Measurements from ENCODE around the gene DOC2B. TPM values are rescaled to one million over a fixed set of nuclear protein-coding genes. Genes with fewer than 3 reads are reported as not detected.
"Not testable (repeated sequence)": the region's sequence is repeated elsewhere in the genome, so short reads cannot be mapped to it uniquely, and the experiment has no call there.

The DOC2B gene
- total RNA-seq, 1 experiment from 2014 or later, result 0.17 TPM

DNA sequence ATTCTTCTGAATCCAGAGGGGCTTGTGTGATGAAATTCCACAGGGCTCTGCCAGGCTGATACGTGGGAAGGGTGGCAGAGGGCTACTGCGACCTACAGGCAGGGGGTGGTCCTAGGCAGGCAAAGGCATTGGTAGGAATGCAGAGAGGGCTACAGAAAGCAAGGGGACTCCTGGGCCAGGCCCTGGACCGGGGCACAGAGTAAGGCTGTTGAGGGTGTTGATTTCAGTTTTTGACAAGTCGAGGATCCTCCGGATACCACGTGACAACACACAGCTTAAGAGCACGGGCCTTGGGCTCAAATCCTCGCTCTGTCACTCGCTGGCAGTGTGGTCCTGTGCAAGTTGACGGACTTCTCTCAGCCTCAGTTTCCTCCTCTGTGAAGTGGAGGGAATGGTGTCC, 19.1 kb upstream of the DOC2B start:
- Histone ChIP-seq H3K27me3 (replicated peaks; ENCODE audit: insufficient read depth, low read depth, low read length, poor library complexity) (no peaks in the 10 kb centered on the region), H3K36me3 (ENCODE audit: insufficient read depth, low read length, poor library complexity, severe bottlenecking) (no peaks in the 10 kb centered on the region), H3K9me3 (ENCODE audit: low read depth, low read length, poor library complexity, severe bottlenecking) (no peaks in the 10 kb centered on the region), H3K4me1 (ENCODE audit: insufficient read depth, low read length, poor library complexity, severe bottlenecking) (no peaks in the 10 kb centered on the region), H3K27ac (ENCODE audit: low read depth, low read length, poor library complexity, severe bottlenecking) (no peak overlapping the region), H3K4me3 (ENCODE audit: low read depth, low read length, poor library complexity, severe bottlenecking) (no peak overlapping the region)
- CTCF ChIA-PET, result interaction anchor here (0.7 kb wide), 1 partner anchor 185 kb away, joined by 3 read pairs; no protein-coding TSS in a partner anchor
- TF ChIP-seq EZH2 (IDR thresholded peaks at IDR 0.05; ENCODE audit: borderline replicate concordance, low read depth, low read length, poor library complexity, severe bottlenecking), result no peak
- no peak for TF ChIP-seq CTCF (conservative IDR thresholded peaks at IDR 0.05; ENCODE audit: low read depth, low read length)
- no peak for DNase-seq (ENCODE audit: low spot score)
- POLR2A ChIA-PET (ENCODE audit: low non-redundant PET), result no interaction called here
- intact Hi-C loops (cut with micrococcal nuclease; ENCODE audit: unreplicated experiment), result no loop called here
- no TSS peak for BruUV-seq (replicated peaks)

- Histone ChIP-seq H3K27me3 (replicated peaks; ENCODE audit: insufficient read depth, low read depth, low read length, poor library complexity) (no peaks in the 10 kb centered on the region), H3K9me3 (ENCODE audit: low read depth, low read length, poor library complexity, severe bottlenecking) (no peaks in the 10 kb centered on the region), H3K36me3 (ENCODE audit: insufficient read depth, low read length, poor library complexity, severe bottlenecking) (no peaks in the 10 kb centered on the region), H3K27ac (ENCODE audit: low read depth, low read length, poor library complexity, severe bottlenecking) (no peak overlapping the region), H3K4me1 (ENCODE audit: insufficient read depth, low read length, poor library complexity, severe bottlenecking) (peaks cover 6% of the 10 kb centered on the region), H3K4me3 (ENCODE audit: low read depth, low read length, poor library complexity, severe bottlenecking) (no peak overlapping the region)
- CTCF ChIA-PET, result no interaction called here
- DNase-seq (ENCODE audit: low spot score), result no peak
- POLR2A ChIA-PET (ENCODE audit: low non-redundant PET), result no interaction called here
- intact Hi-C loops (cut with micrococcal nuclease; ENCODE audit: unreplicated experiment), result no loop called here
- TF ChIP-seq CTCF (conservative IDR thresholded peaks at IDR 0.05; ENCODE audit: low read depth, low read length) (no peak), EZH2 (IDR thresholded peaks at IDR 0.05; ENCODE audit: borderline replicate concordance, low read depth, low read length, poor library complexity, severe bottlenecking) (no peak)
- BruUV-seq (replicated peaks), result no TSS peak
Measured at GRCh38 chr17:199806-200545, 18.5 kb upstream of the DOC2B start.

DNA sequence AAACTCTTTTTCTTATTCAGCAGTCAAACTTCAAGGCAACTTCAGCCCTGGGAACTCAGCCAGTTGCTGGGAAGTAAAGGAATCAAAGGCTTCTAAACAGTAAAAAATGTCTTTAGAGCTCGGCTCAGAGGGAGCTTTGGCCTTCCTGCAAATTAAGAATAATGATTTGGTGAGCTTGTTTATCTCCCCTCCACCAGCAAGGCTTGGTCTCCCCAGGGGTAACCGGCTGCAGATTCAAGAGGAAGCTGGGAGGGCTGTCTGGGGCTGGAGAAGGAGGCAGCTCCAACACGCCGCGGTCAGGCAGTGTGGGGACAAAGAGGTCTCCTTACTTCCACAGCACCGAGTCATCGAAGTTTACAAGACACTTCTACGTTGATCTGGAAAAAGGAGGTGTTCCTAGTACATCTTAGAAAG, 17.7 kb upstream of the DOC2B start:
- ChIA-PET POLR2A (ENCODE audit: low non-redundant PET) (no interaction called here), CTCF (interaction anchor here (0.6 kb wide), 1 partner anchor 213 kb away, joined by 3 read pairs; no protein-coding TSS in a partner anchor)
- Histone ChIP-seq H3K9me3 (ENCODE audit: low read depth, low read length, poor library complexity, severe bottlenecking) (no peaks in the 10 kb centered on the region), H3K27me3 (replicated peaks; ENCODE audit: insufficient read depth, low read depth, low read length, poor library complexity) (no peaks in the 10 kb centered on the region), H3K4me1 (ENCODE audit: insufficient read depth, low read length, poor library complexity, severe bottlenecking) (peaks cover 10% of the 10 kb centered on the region), H3K36me3 (ENCODE audit: insufficient read depth, low read length, poor library complexity, severe bottlenecking) (no peaks in the 10 kb centered on the region), H3K27ac (ENCODE audit: low read depth, low read length, poor library complexity, severe bottlenecking) (no peak overlapping the region), H3K4me3 (ENCODE audit: low read depth, low read length, poor library complexity, severe bottlenecking) (no peak overlapping the region)
- DNase-seq (ENCODE audit: low spot score), result no peak
- no peak for TF ChIP-seq CTCF (conservative IDR thresholded peaks at IDR 0.05; ENCODE audit: low read depth, low read length)
- TF ChIP-seq EZH2 (IDR thresholded peaks at IDR 0.05; ENCODE audit: borderline replicate concordance, low read depth, low read length, poor library complexity, severe bottlenecking), result no peak
- intact Hi-C loops (cut with micrococcal nuclease; ENCODE audit: unreplicated experiment), result no loop called here
- no TSS peak for BruUV-seq (replicated peaks)

DNA sequence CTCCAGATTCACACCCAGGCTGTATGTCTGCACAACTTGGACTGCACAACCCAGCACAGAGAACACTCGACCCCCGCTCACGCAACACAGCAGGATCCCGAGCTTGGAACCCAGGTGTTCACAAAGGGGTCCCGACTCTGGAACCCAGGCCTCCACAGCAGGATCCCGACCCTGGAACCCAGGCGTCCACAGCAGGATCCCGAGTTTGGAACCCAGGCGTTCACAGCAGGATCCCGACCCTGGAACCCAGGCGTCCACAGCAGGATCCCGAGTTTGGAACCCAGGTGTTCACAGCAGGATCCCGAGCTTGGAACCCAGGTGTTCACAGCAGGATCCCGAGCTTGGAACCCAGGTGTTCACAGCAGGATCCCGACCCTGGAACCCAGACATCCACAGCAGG, 16.8 kb upstream of the DOC2B start:
- peaks cover 10% of the 10 kb centered on the region for H3K4me1 ChIP-seq (ENCODE audit: insufficient read depth, low read length, poor library complexity, severe bottlenecking)
- H3K36me3 ChIP-seq (ENCODE audit: insufficient read depth, low read length, poor library complexity, severe bottlenecking); DNase-seq (ENCODE audit: low spot score); H3K27me3 ChIP-seq (replicated peaks; ENCODE audit: insufficient read depth, low read depth, low read length, poor library complexity); intact Hi-C loops (cut with micrococcal nuclease; ENCODE audit: unreplicated experiment); CTCF ChIA-PET; H3K4me3 ChIP-seq (ENCODE audit: low read depth, low read length, poor library complexity, severe bottlenecking); BruUV-seq (replicated peaks); H3K9me3 ChIP-seq (ENCODE audit: low read depth, low read length, poor library complexity, severe bottlenecking); H3K27ac ChIP-seq (ENCODE audit: low read depth, low read length, poor library complexity, severe bottlenecking): not testable (repeated sequence)
- POLR2A ChIA-PET (ENCODE audit: low non-redundant PET), result interaction anchor here (0.7 kb wide), 1 partner anchor 346 kb away, joined by 11 read pairs; no protein-coding TSS in a partner anchor
